ENCODE measurements around the gene PPM1A.

GRCh38 chr14:60242429-60242828 lies 6.6 kb upstream of the PPM1A start:
- TF ChIP-seq SNAI2 (CRISPR knock-in tag; IDR thresholded peaks at IDR 0.05) (no peak), PATZ1 (CRISPR knock-in tag; IDR thresholded peaks at IDR 0.05; ENCODE audit: borderline replicate concordance) (no peak), TCF4 (CRISPR knock-in tag; IDR thresholded peaks at IDR 0.05; ENCODE audit: borderline replicate concordance) (no peak), ARNTL (CRISPR knock-in tag; IDR thresholded peaks at IDR 0.05; ENCODE audit: borderline replicate concordance, low read depth) (no peak), RARB (CRISPR knock-in tag; IDR thresholded peaks at IDR 0.05) (no peak)

Data from SK-N-SH treated with all-trans-retinoic acid at 6 μM for 48 hours (cell line).